ENCODE results near the gene RIPK3.
A peak's percentile ranks its signal among the peaks of the same experiment; 100 is the strongest.

RIPK3 gene

DNA sequence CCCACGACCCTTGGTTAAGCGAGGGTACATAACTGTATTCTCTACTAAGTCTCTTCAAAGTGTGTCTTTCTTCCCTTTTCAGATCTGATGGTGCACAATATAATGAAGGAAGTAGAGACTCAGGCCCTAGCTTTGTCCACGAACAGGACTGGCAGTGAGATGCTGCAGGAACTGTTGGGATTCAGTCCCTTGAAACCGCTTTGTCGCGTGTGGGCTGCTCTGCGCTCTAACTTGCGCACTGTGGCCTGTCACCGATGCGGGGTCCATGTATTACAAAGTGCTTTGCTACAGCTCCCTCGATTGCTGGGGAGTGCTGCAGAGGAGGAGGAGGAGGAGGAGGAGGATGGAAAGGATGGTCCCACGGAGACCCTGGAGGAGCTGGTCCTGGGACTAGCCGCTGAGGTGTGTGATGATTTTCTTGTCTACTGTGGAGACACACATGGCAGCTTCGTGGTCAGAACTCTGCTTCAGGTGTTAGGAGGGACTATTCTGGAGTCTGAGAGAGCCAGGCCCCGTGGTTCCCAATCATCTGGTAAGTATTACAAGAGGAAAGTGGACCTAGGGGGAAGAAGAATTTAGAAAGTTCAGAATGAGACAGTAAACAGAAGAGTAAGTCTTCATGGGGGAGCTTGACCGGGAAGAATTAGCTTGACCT is 39.3 kb downstream of the RIPK3 start:
- DNase-seq: no peak

GRCh38 chr14:24299255-24300191 is 40.3 kb downstream of the RIPK3 start, which contains the start of the genes DHRS1 and NOP9:
DHRS1 (minus strand) TSS chr14:24299780; CDS start chr14:24299106, 674 bp downstream.
NOP9 (plus strand) TSS chr14:24299850; CDS start chr14:24299955, 105 bp downstream.
- peak; percentile 94 to 95 for DNase-seq

DNA sequence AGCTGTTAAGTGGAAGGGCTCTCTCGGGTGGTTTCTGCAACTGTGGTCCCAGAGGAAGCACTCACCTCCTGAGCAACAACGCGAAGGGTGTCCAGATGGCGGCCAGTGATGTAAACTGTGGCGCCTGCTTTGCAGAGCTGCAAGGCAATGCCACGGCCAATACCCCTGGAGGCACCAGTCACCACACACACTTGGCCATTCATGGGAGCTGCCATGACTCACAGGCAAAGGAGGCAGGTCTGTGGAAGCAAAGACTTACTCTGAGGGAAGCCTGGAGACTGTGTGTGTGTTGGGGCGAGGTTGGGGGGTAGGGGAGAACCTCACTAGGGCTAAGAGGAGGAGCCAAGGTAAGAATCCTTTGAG is 40.9 kb downstream of the RIPK3 start:
- DNase-seq: no peak

DNA sequence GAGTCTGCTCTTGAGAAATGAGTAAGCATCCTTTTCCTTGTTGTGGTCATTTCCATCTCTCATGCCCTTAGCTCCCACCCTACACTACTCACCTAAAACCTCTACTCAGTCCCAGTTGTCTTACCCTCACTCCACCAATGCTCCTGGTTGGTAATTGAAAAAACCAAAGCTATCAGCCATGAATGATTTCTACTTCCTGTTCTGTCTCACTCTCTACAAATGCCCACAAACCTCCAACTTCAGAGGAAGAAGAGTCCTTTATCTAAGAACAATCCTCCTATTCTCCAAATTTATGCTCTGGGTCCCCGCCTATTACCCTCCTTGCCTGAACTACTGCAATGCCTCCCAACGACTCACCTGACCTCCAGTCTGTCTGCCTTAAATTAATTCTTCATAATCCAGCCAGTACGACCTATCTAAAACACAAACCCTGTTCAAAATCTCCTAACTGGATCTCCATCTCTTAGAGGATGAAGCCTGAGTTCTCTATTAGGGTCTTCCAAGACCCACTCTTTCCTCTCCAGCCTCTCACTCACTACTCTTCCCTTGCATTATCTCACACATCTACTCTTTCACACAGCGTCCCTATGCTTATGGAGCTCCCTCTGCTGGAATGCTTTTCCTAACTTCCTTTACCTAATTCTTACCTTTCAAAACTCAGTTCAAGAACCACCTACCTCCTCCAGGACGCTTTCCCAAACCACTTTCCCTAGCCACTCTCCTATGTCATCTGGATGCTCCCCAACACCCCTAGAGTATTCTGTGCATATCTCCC is 42.4 kb downstream of the RIPK3 start:
- no peak for DNase-seq

GRCh38 chr14:24296341-24297157 is 43.2 kb downstream of the RIPK3 start:
- DNase-seq: peak; percentile 81 to 84

DNA sequence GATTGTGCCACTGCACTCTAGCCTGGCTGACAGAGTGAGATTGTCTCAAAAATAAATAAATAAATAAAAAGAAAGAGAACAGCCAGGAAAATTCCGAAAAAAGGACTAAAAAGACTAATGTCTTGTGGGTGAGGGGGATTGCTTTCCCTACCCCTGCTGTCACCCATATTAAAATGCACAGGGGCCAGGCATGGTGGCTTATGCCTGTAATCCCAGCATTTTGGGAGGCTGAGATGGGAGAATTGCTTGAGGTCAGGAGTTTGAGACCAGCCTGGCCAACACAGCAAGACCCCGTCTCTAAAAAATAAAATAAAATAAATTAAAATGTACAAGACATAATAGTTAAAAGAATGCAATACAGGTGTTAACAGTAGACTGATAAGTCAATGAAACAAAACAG is 46.3 kb downstream of the RIPK3 start:
- no peak for DNase-seq

GRCh38 chr14:24292118-24292807 is 47.5 kb downstream of the RIPK3 start:
- no peak for DNase-seq

DNA sequence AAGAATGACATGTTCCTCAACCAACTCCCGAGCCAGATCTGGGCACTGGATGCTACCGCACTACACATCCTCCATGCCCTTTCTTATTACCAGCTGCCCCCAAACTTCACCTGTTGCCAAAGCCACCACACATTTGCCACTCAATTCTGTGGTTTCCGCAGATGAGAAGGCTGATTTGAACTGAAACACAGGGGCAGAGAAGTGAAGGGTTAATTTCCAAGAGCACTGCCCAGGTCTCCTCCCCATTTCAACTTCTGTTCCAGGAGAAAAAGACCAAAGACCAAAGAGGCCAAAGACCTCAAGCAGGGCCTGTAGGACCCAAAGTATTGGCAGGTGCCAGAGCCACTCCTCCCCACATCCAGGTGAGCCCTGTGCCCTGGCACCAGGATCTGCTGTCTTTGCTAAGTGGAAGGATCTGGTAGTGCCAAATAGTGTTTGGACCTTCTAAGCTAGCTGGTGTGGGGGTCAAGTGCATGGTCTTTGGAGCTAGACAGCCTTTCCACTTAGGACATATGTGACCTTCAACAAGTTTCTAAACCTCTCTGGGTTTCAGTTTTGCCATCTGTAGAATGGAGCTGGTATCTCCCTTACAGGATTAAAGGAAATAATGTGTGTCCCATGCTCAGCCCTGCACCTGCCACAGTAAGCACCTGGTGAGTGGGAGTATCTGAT is 48.2 kb downstream of the RIPK3 start:
- no peak for DNase-seq

GRCh38 chr14:24290746-24291145 is 49.0 kb downstream of the RIPK3 start:
- no peak for DNase-seq

GRCh38 chr14:24289649-24290280 is 50.0 kb downstream of the RIPK3 start:
- no peak for DNase-seq

DNA sequence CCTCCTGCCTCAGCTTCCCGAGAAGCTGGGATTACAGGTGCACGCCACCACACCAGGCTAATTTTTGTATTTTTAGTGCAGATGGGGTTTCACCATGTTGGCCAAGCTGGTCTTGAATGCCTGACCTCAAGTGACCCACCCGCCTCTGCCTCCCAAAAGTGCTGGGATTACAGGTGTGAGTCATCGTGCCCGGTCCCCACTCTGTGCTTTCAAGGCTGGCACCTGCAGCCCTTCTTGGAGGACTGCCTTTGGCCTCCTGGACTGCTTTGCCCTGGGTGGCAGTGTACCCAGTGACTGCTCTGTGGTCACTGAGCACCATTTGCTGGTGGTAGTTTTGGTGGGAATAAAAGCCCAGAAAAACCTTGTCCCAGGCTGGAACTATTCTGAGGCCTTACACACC is 52.8 kb downstream of the RIPK3 start:
- no peak for DNase-seq

Measured in inflammatory macrophage (primary cell).